AG10803 (cell line): ENCODE results near the gene PCDH9.

Source experiments
- DNase-seq: peaks from one replicate; pipeline ENCODE4 v3.0.0; 2010; ENCODE audit warnings: low read depth
- H3K4me3 ChIP-seq: 2 replicates; pipeline ENCODE4 v1.5.1; 2011; ENCODE audit warnings: mild to moderate bottlenecking, low read length, control low read depth
- TF ChIP-seq, protein P1 (sequence below): conservative IDR thresholded peaks from 2 replicates; pipeline ENCODE4 v1.5.1; 2011; ENCODE audit warnings: mild to moderate bottlenecking, low read length, control low read depth, inconsistent platforms

PCDH9 gene

GRCh38 chr13:67001363-67001762 lies 228.8 kb downstream of the PCDH9 start:
- no peak overlapping the region for H3K4me3 ChIP-seq
- TF ChIP-seq, protein P1, sequence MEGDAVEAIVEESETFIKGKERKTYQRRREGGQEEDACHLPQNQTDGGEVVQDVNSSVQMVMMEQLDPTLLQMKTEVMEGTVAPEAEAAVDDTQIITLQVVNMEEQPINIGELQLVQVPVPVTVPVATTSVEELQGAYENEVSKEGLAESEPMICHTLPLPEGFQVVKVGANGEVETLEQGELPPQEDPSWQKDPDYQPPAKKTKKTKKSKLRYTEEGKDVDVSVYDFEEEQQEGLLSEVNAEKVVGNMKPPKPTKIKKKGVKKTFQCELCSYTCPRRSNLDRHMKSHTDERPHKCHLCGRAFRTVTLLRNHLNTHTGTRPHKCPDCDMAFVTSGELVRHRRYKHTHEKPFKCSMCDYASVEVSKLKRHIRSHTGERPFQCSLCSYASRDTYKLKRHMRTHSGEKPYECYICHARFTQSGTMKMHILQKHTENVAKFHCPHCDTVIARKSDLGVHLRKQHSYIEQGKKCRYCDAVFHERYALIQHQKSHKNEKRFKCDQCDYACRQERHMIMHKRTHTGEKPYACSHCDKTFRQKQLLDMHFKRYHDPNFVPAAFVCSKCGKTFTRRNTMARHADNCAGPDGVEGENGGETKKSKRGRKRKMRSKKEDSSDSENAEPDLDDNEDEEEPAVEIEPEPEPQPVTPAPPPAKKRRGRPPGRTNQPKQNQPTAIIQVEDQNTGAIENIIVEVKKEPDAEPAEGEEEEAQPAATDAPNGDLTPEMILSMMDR = no peak
- DNase-seq = no peak

- H3K4me3 ChIP-seq = no peak overlapping the region
- DNase-seq = no peak
- TF ChIP-seq, protein P1 = no peak
These were observed 233.6 kb downstream of the PCDH9 start for GRCh38 chr13:66996503-66996902.

- no peak for DNase-seq
- TF ChIP-seq, protein P1 = no peak
- no peak overlapping the region for H3K4me3 ChIP-seq
These were observed 234.9 kb downstream of the PCDH9 start for GRCh38 chr13:66995203-66995611.

DNA sequence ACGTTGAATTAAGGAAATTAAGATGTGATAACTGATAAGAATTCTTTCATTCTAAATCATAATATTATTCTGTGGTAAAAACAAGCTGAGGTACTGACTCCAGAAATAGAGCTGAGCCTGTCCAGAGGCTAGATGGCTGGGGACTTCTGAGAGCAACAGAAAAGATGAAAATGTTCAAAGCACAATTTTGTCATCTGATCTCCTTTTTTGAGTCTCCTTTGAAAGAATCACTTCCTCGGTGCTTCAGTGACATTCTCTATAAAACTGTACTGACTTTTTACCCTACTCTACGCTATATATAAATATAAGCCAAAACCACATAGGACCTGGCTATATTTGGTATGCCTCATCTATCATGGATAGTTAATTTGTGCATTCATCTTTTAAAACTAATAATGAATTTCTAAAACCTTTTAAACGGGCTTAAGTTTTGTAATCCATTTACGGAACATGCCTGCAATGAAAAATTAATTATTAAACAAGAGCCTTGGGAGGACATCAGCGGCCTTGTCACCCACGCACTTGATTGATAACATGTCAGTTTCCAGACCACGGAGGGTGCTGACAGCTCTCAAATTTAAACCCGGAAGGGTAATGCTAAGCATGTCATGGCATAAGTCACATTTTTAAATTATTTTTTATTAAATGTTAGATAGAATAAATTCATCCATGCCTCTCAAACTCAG lies 235.5 kb downstream of the PCDH9 start:
- TF ChIP-seq, protein P1 = no peak
- peak overlapping the region; percentile 38 for H3K4me3 ChIP-seq
- no peak for DNase-seq

GRCh38 chr13:66994097-66994496 lies 236.0 kb downstream of the PCDH9 start:
- H3K4me3 ChIP-seq = peak overlapping the region; percentile 38
- TF ChIP-seq, protein P1 = peak; percentile 63
- peak; percentile 60 for DNase-seq

GRCh38 chr13:66992719-66993118 lies 237.4 kb downstream of the PCDH9 start:
- H3K4me3 ChIP-seq = no peak overlapping the region
- no peak for DNase-seq
- TF ChIP-seq, protein P1 = no peak

- TF ChIP-seq, protein P1 = no peak
- no peak for DNase-seq
- no peak overlapping the region for H3K4me3 ChIP-seq
These were observed 238.0 kb downstream of the PCDH9 start for GRCh38 chr13:66992183-66992582.
